DOHH2 (cell line): ENCODE results near the gene RBMS3.
"Not testable (repeated sequence)": the region's sequence is repeated elsewhere in the genome, so short reads cannot be mapped to it uniquely, and the experiment has no call there.

Experiments used
- H3F3A ChIP-seq: fragments of 200-600 bp; sonication (generic), shearing (Covaris generic); 2 replicates; pipeline ENCODE4 v1.6.0; 2016; ENCODE audit warnings: antibody characterized with exemption, mild to moderate bottlenecking; ENCODE audit not compliant: control insufficient read depth, insufficient read depth
- H3K27ac ChIP-seq: fragments of 200-600 bp; sonication (generic); 2 replicates; pipeline ENCODE4 v1.5.1; 2014; ENCODE audit warnings: low read depth, mild to moderate bottlenecking, low read length, moderate library complexity
- H3K27me3 ChIP-seq: fragments of 200-600 bp; sonication (generic); 2 replicates; pipeline ENCODE4 v1.6.1; 2014; ENCODE audit warnings: mild to moderate bottlenecking, low read length, mixed read lengths; ENCODE audit not compliant: control insufficient read depth
- H3K36me3 ChIP-seq: fragments of 200-600 bp; sonication (generic); 2 replicates; pipeline ENCODE4 v1.6.1; 2014; ENCODE audit warnings: mild to moderate bottlenecking, low read length, moderate library complexity, mixed read lengths; ENCODE audit not compliant: control insufficient read depth
- H3K4me1 ChIP-seq: fragments of 200-600 bp; sonication (generic); 2 replicates; pipeline ENCODE4 v1.6.1; 2014; ENCODE audit warnings: mild to moderate bottlenecking, low read length, mixed read lengths; ENCODE audit not compliant: control insufficient read depth
- H3K4me2 ChIP-seq: fragments of 200-600 bp; sonication (generic); 2 replicates; pipeline ENCODE4 v1.6.0; 2014; ENCODE audit warnings: mild to moderate bottlenecking, low read length, moderate library complexity
- H3K4me3 ChIP-seq: fragments of 200-600 bp; sonication (generic); 2 replicates; pipeline ENCODE4 v1.5.1; 2014; ENCODE audit warnings: mild to moderate bottlenecking, low read length, mixed read lengths
- H3K79me2 ChIP-seq: fragments of 200-600 bp; sonication (generic); 2 replicates; pipeline ENCODE4 v1.6.1; 2014; ENCODE audit warnings: mild to moderate bottlenecking, low read length, mixed read lengths; ENCODE audit not compliant: control insufficient read depth
- H3K9me2 ChIP-seq: fragments of 200-600 bp; sonication (generic); replicated peaks from 2 replicates; pipeline ENCODE4 v1.6.1; 2014; ENCODE audit warnings: mild to moderate bottlenecking, low read length, mixed read lengths; ENCODE audit not compliant: control insufficient read depth
- H3K9me3 ChIP-seq: fragments of 200-600 bp; sonication (generic); 2 replicates; pipeline ENCODE4 v1.6.1; 2014; ENCODE audit warnings: antibody characterized with exemption, low read length, mixed read lengths; ENCODE audit not compliant: control insufficient read depth, insufficient read depth
- H4K20me1 ChIP-seq: fragments of 200-600 bp; sonication (generic); 2 replicates; pipeline ENCODE4 v1.6.0; 2014; ENCODE audit warnings: low read depth, mild to moderate bottlenecking, antibody characterized with exemption, low read length, moderate library complexity; ENCODE audit not compliant: control insufficient read depth, insufficient read depth
- EZH2phosphoT487 ChIP-seq: fragments of 200-600 bp; sonication (generic); IDR thresholded peaks from 2 replicates; pipeline ENCODE4 v1.6.1; 2017; ENCODE audit warnings: borderline replicate concordance, mild to moderate bottlenecking, antibody characterized with exemption, low read length, moderate library complexity, mixed read lengths
- TF ChIP-seq, protein P1 (sequence below): fragments of 200-600 bp; sonication (generic); IDR thresholded peaks from one replicate; pipeline ENCODE4 v1.5.1; 2014; ENCODE audit warnings: antibody characterized with exemption, mild to moderate bottlenecking, low read depth, low read length; ENCODE audit not compliant: poor library complexity, severe bottlenecking

Gene RBMS3

DNA sequence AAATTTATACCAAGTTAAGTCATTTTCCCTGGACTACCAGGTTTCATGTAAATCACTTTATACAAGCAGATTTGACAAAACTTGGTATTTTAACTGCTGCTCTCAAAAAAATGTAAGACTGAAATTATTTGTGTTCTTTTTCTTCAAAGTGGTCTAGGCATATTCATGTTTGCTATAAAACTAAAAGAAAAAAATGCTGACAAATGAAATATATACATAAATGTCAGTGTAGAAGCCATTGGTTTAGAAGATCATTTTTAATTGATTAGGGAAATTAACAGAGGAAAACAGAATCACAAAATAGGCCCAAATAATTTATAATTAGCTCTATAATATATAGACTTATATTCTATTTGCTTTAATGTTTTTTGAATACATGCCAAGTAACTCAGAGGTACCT lies 523.2 kb downstream of the RBMS3 start:
- Histone ChIP-seq H3K4me3 (no peak overlapping the region), H3K36me3 (no peaks in the 10 kb centered on the region), H3K27me3 (no peaks in the 10 kb centered on the region), H3K9me2 (no peaks in the 10 kb centered on the region), H3K4me1 (no peaks in the 10 kb centered on the region), H3K4me2 (no peak overlapping the region), H4K20me1 (no peaks in the 10 kb centered on the region), H3K9me3 (no peaks in the 10 kb centered on the region), H3F3A (no peaks in the 10 kb centered on the region), H3K79me2 (no peaks in the 10 kb centered on the region), H3K27ac (no peak overlapping the region)
- TF ChIP-seq, protein P1, sequence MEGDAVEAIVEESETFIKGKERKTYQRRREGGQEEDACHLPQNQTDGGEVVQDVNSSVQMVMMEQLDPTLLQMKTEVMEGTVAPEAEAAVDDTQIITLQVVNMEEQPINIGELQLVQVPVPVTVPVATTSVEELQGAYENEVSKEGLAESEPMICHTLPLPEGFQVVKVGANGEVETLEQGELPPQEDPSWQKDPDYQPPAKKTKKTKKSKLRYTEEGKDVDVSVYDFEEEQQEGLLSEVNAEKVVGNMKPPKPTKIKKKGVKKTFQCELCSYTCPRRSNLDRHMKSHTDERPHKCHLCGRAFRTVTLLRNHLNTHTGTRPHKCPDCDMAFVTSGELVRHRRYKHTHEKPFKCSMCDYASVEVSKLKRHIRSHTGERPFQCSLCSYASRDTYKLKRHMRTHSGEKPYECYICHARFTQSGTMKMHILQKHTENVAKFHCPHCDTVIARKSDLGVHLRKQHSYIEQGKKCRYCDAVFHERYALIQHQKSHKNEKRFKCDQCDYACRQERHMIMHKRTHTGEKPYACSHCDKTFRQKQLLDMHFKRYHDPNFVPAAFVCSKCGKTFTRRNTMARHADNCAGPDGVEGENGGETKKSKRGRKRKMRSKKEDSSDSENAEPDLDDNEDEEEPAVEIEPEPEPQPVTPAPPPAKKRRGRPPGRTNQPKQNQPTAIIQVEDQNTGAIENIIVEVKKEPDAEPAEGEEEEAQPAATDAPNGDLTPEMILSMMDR = no peak
- no peak for TF ChIP-seq EZH2phosphoT487

DNA sequence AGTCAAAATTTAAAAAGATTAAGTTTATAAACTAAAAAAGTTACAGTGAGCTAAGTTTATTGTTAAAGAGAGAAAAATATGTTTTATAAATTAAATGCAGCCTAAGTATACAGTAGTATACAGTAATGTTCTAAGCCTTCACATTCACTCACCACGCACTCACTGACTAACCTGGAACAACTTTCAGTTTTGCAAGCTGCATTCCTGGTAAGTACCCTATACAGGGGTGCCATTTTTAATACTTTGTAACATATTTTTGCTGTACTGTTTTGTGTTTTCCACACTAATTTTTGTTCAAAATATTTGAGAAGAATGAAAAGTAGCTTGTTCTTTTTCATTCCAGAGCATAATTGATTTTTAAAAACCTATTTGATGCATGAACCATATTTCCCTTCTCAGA lies 524.9 kb downstream of the RBMS3 start:
- H3K36me3 ChIP-seq = no peaks in the 10 kb centered on the region
- no peak overlapping the region for H3K4me3 ChIP-seq
- H3K4me1 ChIP-seq = no peaks in the 10 kb centered on the region
- H3K4me2 ChIP-seq = no peak overlapping the region
- TF ChIP-seq EZH2phosphoT487 = no peak
- TF ChIP-seq, protein P1 = no peak
- H3K9me2 ChIP-seq = no peaks in the 10 kb centered on the region
- H3K27me3 ChIP-seq = no peaks in the 10 kb centered on the region
- H3K9me3 ChIP-seq = no peaks in the 10 kb centered on the region
- no peak overlapping the region for H3K27ac ChIP-seq
- H4K20me1 ChIP-seq = no peaks in the 10 kb centered on the region
- H3F3A ChIP-seq = no peaks in the 10 kb centered on the region
- no peaks in the 10 kb centered on the region for H3K79me2 ChIP-seq

DNA sequence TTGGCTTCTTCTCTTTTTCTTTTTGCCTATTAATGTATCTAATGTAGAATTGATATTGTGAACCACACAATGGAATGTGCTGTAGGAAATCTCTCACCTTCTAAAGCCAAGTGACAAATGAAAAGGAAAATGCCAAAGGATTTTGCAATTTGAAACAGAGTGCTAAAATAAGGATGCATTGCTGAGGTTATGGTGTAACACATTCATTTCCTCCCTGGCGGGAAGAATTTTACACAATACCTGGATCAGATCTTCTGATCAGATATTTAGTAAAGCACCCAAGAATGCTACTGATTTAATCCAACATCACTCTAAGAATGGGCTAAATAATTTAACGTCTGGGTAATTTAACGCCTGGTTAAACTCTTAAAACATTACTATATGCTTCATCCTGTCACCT lies 527.5 kb downstream of the RBMS3 start:
- H3F3A ChIP-seq, H3K4me2 ChIP-seq, H4K20me1 ChIP-seq, H3K27ac ChIP-seq, H3K4me3 ChIP-seq, H3K27me3 ChIP-seq, H3K79me2 ChIP-seq, H3K36me3 ChIP-seq, H3K9me2 ChIP-seq, H3K9me3 ChIP-seq, H3K4me1 ChIP-seq: not testable (repeated sequence)

DNA sequence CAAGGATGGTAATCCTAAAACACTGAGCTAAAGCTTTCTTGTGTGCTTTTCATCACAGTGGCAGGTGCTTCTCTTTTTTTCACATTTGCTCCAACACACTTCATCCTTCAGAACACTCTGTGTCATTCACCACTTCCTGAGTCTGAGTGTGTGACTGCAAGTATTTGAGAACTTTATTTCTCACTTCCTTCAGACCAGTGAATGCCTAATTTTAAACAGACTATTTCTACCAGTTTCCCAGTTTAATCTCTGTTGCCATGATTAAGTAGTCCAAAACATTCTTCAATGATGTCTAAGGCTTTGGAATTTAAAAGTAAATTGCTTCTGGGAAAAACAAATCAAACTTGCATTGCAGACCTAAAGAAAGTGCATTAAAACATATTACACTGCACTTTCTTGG lies 541.2 kb downstream of the RBMS3 start:
- no peak overlapping the region for H3K4me3 ChIP-seq
- H3K79me2 ChIP-seq = no peaks in the 10 kb centered on the region
- H3K27ac ChIP-seq = no peak overlapping the region
- H3K4me2 ChIP-seq = no peak overlapping the region
- H3K9me2 ChIP-seq = no peaks in the 10 kb centered on the region
- no peaks in the 10 kb centered on the region for H3K27me3 ChIP-seq
- TF ChIP-seq, protein P1 = no peak
- no peak for TF ChIP-seq EZH2phosphoT487
- no peaks in the 10 kb centered on the region for H3K36me3 ChIP-seq
- H3K9me3 ChIP-seq = no peaks in the 10 kb centered on the region
- H4K20me1 ChIP-seq = no peaks in the 10 kb centered on the region
- H3F3A ChIP-seq = no peaks in the 10 kb centered on the region
- peaks cover 5% of the 10 kb centered on the region; the same call in 1 of the 2 replicates for H3K4me1 ChIP-seq
